Thoracic aorta (tissue), 2 donors: ENCODE data around the gene NRDE2. TPM values are rescaled to one million over a fixed set of nuclear protein-coding genes. Genes with fewer than 3 reads are reported as not detected.

Experiments
- ATAC-seq: fragments of 150-250 bp; one replicate; pipeline ENCODE4 v1.8.0; 2017; ENCODE audit warnings: low read depth; ENCODE audit not compliant: insufficient number of reproducible peaks, low FRiP score
- DNase-seq: peaks from one replicate; pipeline ENCODE4 v3.0.0-alpha.2; 2020; ENCODE audit warnings: low spot score
- H3K27ac ChIP-seq, 2 donors: fragments of 200-600 bp; sonication (generic); 1 replicate in 1 of 2; 2 replicates in 1 of 2; pipeline ENCODE4 v1.5.1; 2016; ENCODE audit warnings: mild to moderate bottlenecking in 2 of 2, moderate library complexity in 2 of 2
- H3K27me3 ChIP-seq: fragments of 200-600 bp; sonication (generic); replicated peaks from 2 replicates; pipeline ENCODE4 v1.6.0; 2016; ENCODE audit warnings: mild to moderate bottlenecking; ENCODE audit not compliant: insufficient read depth
- H3K36me3 ChIP-seq: fragments of 200-600 bp; sonication (generic); one replicate; pipeline ENCODE4 v1.5.1; 2016
- H3K4me1 ChIP-seq, 2 donors: fragments of 200-600 bp; sonication (generic); 1 replicate in 1 of 2; 2 replicates in 1 of 2; pipeline versions ENCODE4 v1.5.1 to v1.6.0; 2016; ENCODE audit warnings: low read depth in 2 of 2, mild to moderate bottlenecking in 1 of 2; ENCODE audit not compliant: control insufficient read depth in 1 of 2
- H3K4me3 ChIP-seq: fragments of 200-600 bp; sonication (generic); 2 replicates; pipeline ENCODE4 v1.5.1; 2016; ENCODE audit warnings: mild to moderate bottlenecking
- H3K9me3 ChIP-seq: fragments of 200-600 bp; sonication (generic); 2 replicates; pipeline ENCODE4 v1.5.1; 2016
- total RNA-seq, 2 donors: library from RNA; depleted of rRNA; stranded (reverse); fragments of >200 nt; gene quantifications; one replicate each; pipeline versions ENCODE4 v1.1.0 to v1.2.3, GENCODE V29; 2016
- TF ChIP-seq, protein P1 (sequence below): fragments of 200-600 bp; sonication (generic); IDR thresholded peaks from one replicate; pipeline ENCODE4 v1.5.1; 2019; ENCODE audit warnings: antibody characterized with exemption

The NRDE2 gene, protein sequence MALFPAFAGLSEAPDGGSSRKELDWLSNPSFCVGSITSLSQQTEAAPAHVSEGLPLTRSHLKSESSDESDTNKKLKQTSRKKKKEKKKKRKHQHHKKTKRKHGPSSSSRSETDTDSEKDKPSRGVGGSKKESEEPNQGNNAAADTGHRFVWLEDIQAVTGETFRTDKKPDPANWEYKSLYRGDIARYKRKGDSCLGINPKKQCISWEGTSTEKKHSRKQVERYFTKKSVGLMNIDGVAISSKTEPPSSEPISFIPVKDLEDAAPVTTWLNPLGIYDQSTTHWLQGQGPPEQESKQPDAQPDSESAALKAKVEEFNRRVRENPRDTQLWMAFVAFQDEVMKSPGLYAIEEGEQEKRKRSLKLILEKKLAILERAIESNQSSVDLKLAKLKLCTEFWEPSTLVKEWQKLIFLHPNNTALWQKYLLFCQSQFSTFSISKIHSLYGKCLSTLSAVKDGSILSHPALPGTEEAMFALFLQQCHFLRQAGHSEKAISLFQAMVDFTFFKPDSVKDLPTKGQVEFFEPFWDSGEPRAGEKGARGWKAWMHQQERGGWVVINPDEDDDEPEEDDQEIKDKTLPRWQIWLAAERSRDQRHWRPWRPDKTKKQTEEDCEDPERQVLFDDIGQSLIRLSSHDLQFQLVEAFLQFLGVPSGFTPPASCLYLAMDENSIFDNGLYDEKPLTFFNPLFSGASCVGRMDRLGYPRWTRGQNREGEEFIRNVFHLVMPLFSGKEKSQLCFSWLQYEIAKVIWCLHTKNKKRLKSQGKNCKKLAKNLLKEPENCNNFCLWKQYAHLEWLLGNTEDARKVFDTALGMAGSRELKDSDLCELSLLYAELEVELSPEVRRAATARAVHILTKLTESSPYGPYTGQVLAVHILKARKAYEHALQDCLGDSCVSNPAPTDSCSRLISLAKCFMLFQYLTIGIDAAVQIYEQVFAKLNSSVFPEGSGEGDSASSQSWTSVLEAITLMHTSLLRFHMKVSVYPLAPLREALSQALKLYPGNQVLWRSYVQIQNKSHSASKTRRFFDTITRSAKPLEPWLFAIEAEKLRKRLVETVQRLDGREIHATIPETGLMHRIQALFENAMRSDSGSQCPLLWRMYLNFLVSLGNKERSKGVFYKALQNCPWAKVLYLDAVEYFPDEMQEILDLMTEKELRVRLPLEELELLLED
- total RNA-seq, result 10 to 100 TPM; 16.8 to 21.2 TPM

DNA sequence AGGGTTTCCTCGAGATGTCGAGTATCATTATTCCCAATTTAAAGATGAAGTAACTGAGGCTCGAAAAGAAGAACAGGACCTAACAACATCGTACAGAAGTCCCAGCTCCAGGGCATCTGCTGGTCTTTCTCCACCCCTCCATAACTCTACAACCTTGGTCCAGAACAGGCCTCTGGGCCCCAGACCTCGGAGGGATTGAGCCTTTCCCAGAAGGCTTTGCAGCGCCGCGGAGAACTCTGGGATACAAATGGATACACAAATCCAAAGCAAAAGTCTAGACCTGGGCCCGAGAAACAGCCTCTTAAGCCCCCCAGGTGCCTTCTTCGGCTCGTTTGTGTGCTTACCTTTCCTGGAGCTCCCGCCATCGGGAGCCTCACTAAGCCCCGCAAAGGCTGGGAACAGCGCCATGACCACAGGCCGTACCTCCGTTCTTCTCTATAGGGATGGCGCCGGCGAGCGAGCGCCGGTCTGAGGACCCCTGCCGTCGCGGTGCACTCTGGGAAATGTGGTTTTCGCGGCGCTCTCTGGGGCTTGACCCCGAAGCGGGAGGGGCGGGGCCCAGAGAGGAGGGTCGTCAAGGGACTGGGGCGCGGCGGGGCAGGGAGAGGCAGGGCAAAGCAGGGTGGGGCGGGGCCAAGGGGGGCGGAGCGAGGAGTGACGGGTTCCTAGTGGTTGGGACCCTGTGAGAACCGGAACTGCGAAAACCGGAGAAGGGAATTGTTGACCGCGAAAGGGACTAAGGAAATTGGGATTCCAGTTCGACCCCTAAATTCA is at the start of gene NRDE2:
TSS of gene NRDE2 (minus strand) at position 445 of the 774 bp plus-strand sequence. CDS start at position 408, 37 bp downstream.
- Histone ChIP-seq H3K4me3 (peak within 1 kb of the TSS; percentile 86), H3K27me3 (no peaks in the 10 kb centered on the region), H3K27ac (peak within 1 kb of the TSS; percentile 79 to 85), H3K36me3 (no peaks in the 10 kb centered on the region), H3K4me1 (peaks cover 0 to 11% of the 10 kb centered on the region in 2 donors), H3K9me3 (no peaks in the 10 kb centered on the region)
- TF ChIP-seq, protein P1, sequence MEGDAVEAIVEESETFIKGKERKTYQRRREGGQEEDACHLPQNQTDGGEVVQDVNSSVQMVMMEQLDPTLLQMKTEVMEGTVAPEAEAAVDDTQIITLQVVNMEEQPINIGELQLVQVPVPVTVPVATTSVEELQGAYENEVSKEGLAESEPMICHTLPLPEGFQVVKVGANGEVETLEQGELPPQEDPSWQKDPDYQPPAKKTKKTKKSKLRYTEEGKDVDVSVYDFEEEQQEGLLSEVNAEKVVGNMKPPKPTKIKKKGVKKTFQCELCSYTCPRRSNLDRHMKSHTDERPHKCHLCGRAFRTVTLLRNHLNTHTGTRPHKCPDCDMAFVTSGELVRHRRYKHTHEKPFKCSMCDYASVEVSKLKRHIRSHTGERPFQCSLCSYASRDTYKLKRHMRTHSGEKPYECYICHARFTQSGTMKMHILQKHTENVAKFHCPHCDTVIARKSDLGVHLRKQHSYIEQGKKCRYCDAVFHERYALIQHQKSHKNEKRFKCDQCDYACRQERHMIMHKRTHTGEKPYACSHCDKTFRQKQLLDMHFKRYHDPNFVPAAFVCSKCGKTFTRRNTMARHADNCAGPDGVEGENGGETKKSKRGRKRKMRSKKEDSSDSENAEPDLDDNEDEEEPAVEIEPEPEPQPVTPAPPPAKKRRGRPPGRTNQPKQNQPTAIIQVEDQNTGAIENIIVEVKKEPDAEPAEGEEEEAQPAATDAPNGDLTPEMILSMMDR, result no peak
- ATAC-seq (peak; percentile 98), DNase-seq (peak; percentile 98)

DNA sequence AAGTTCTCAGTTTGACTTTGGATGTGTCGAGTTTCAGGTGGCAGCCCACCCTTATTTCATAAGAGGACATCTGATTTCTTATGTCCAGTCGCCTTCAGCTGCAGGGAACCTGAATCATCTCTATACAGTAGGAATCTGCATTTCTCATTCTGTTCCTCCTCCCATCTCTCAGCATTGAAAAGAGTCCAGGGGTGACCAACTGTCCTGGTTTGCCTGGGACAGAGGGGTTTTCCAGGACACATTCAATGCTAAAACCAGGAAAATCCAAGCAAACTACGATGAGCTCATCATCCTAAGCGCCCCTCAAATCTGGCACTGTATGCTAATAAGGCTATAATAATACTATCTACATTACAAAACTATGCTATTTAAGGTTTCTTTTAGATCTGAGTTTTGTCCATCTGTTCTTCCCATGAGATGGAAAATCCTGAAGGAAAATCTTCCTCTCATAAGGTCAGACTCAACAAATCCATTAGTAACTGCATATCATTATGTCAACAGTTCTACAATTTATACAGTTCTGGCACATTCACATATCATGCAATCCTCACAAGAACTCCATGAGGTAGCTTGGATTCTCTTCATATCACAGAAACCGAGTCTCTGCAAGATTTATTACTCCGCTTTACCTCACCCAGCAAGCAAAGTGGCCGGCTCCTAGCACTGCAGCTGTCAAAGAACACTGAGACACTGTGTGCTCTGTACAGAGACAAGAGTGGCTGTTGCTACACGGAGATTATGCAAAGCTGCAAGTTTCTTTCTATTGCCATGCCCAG is 49.5 kb upstream of the NRDE2 start:
- peak overlapping the region; percentile 99 for H3K27ac ChIP-seq
- TF ChIP-seq, protein P1, result peak; percentile 26
- no peaks in the 10 kb centered on the region for H3K9me3 ChIP-seq
- DNase-seq (no peak), ATAC-seq (no peak)
- H3K27me3 ChIP-seq, result no peaks in the 10 kb centered on the region
- H3K4me1 ChIP-seq, result peaks cover 11 to 32% of the 10 kb centered on the region in 2 donors
- H3K36me3 ChIP-seq, result no peaks in the 10 kb centered on the region
- peak overlapping the region; percentile 88 for H3K4me3 ChIP-seq

DNA sequence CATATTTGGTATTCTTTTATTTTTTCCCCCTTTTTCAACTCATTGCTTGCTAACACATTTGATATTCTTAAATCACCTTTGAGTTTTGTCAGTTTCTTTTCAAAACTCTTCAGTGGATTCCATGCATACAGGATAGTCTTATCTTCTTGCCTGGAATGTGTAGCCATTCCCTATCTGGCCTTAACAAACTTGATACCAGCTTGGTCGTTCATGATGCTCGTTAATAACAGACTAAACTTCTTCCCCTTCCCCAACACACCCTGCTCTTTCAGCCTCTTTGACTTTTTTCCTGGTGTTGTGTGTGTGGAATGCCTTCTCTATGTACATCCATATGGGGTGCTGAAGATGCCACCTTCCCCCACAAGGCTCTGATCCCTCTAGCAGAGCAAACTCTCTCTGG is 47.4 kb upstream of the NRDE2 start:
- DNase-seq, result no peak
- Histone ChIP-seq H3K27me3 (no peaks in the 10 kb centered on the region), H3K9me3 (no peaks in the 10 kb centered on the region), H3K4me3 (no peak overlapping the region), H3K27ac (no peak overlapping the region), H3K36me3 (no peaks in the 10 kb centered on the region), H3K4me1 (peaks cover 7 to 21% of the 10 kb centered on the region in 2 donors)
- no peak for ATAC-seq
- TF ChIP-seq, protein P1, result no peak

DNA sequence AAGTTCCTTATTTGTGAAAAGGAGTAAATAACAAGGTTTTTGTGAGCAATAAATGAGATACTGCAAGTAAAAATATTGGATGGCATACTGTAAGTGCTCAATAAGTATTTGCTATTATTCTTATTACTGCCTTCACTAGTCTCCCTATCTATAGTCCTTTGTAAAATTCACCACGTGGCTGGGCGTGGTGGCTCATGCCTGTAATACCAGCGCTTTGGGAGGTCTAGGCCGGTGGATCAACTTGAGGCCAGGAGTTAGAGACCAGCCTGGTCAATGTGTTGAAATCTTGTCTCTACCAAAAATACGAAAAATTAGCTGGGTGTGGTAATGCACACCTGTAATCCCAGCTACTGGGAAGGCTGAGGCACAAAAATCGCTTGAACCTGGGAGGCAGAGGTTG is 46.5 kb upstream of the NRDE2 start:
- no peak overlapping the region for H3K4me3 ChIP-seq
- H3K27ac ChIP-seq, result no peak overlapping the region
- ATAC-seq (no peak), DNase-seq (no peak)
- TF ChIP-seq, protein P1, result no peak
- peaks cover 7 to 14% of the 10 kb centered on the region in 2 donors for H3K4me1 ChIP-seq
- H3K9me3 ChIP-seq, result no peaks in the 10 kb centered on the region
- no peaks in the 10 kb centered on the region for H3K36me3 ChIP-seq
- H3K27me3 ChIP-seq, result no peaks in the 10 kb centered on the region
